Hepatocyte (in vitro differentiated cells): ENCODE data around the gene RAB3A. TPM values are rescaled to one million over a fixed set of nuclear protein-coding genes. Genes with fewer than 3 reads are reported as not detected.
A peak's percentile ranks its signal among the peaks of the same experiment; 100 is the strongest.

ENCODE experiments used
- DNase-seq: peaks from one replicate; pipeline ENCODE4 v3.0.0-alpha.2; 2016; ENCODE audit warnings: low spot score
- H2AFZ ChIP-seq: fragments of 200-600 bp; sonication (generic); 2 replicates; pipeline ENCODE4 v1.6.0; 2016; ENCODE audit warnings: antibody characterized with exemption, mild to moderate bottlenecking
- H3K27ac ChIP-seq: fragments of 200-600 bp; sonication (generic); 2 replicates; pipeline ENCODE4 v1.5.1; 2016; ENCODE audit warnings: mild to moderate bottlenecking
- H3K27me3 ChIP-seq: fragments of 200-600 bp; sonication (generic); 2 replicates; pipeline ENCODE4 v1.6.1; 2016
- H3K36me3 ChIP-seq: fragments of 200-600 bp; sonication (generic); replicated peaks from 2 replicates; pipeline ENCODE4 v1.5.1; 2016; ENCODE audit warnings: low read depth; ENCODE audit not compliant: insufficient read depth
- H3K4me1 ChIP-seq: fragments of 200-600 bp; sonication (generic); 2 replicates; pipeline ENCODE4 v1.5.1; 2016; ENCODE audit warnings: mild to moderate bottlenecking, moderate library complexity; ENCODE audit not compliant: insufficient read depth
- H3K4me2 ChIP-seq: fragments of 200-600 bp; sonication (generic); 2 replicates; pipeline ENCODE4 v1.6.0; 2016
- H3K4me3 ChIP-seq: fragments of 200-600 bp; sonication (generic); 2 replicates; pipeline ENCODE4 v1.5.1; 2016; ENCODE audit warnings: mild to moderate bottlenecking
- H3K79me2 ChIP-seq: fragments of 200-600 bp; sonication (generic); 2 replicates; pipeline ENCODE4 v1.6.0; 2017; ENCODE audit warnings: mild to moderate bottlenecking
- H3K9me2 ChIP-seq: fragments of 200-600 bp; sonication (generic); replicated peaks from 2 replicates; pipeline ENCODE4 v1.6.0; 2017; ENCODE audit warnings: mild to moderate bottlenecking; ENCODE audit not compliant: insufficient read depth
- H3K9me3 ChIP-seq: fragments of 200-600 bp; sonication (generic); 2 replicates; pipeline ENCODE4 v1.5.1; 2016; ENCODE audit warnings: low read depth, mild to moderate bottlenecking
- H4K20me1 ChIP-seq: fragments of 200-600 bp; sonication (generic); 2 replicates; pipeline ENCODE4 v1.6.0; 2016; ENCODE audit warnings: mild to moderate bottlenecking; ENCODE audit not compliant: insufficient read depth, poor library complexity, severe bottlenecking
- EZH2 ChIP-seq: fragments of 200-600 bp; sonication (generic); IDR thresholded peaks from 2 replicates; pipeline ENCODE4 v1.6.1; 2016; ENCODE audit warnings: antibody characterized with exemption, mild to moderate bottlenecking, borderline replicate concordance
- EZH2phosphoT487 ChIP-seq: fragments of 200-600 bp; sonication (generic); IDR thresholded peaks from one replicate; pipeline ENCODE4 v1.6.1; 2018; ENCODE audit warnings: antibody characterized with exemption, mild to moderate bottlenecking, low read depth, moderate library complexity; ENCODE audit not compliant: unreplicated experiment, severe bottlenecking
- WGBS: methylation state at CpG from one replicate; pipeline ENCODE4 v1.1.6; 2016; ENCODE audit warnings: low lambda C conversion rate; ENCODE audit errors: missing lambda C conversion rate; 5-methylcytosine and 5-hydroxymethylcytosine counted together
- polyA plus RNA-seq: library from polyadenylated mRNA; unstranded; fragments of >200 nt; fragmentation: Nextera tagmentation; extraction: Ambion mirVana; gene quantifications from 2 replicates; pipeline ENCODE4 v1.2.1, GENCODE V29; 2016
- total RNA-seq: library from RNA; depleted of rRNA; stranded (reverse); fragments of >200 nt; gene quantifications from 2 replicates; pipeline ENCODE4 v1.2.3, GENCODE V29; 2014
- TF ChIP-seq, protein P1 (sequence below): fragments of 200-600 bp; sonication (generic); IDR thresholded peaks from 2 replicates; pipeline ENCODE4 v1.5.1; 2016; ENCODE audit warnings: antibody characterized with exemption, mild to moderate bottlenecking; ENCODE audit not compliant: poor library complexity

RAB3A gene
- total and polyA plus RNA-seq, 2 experiments from 2014 or later, result 2.2 to 2.6 TPM

DNA sequence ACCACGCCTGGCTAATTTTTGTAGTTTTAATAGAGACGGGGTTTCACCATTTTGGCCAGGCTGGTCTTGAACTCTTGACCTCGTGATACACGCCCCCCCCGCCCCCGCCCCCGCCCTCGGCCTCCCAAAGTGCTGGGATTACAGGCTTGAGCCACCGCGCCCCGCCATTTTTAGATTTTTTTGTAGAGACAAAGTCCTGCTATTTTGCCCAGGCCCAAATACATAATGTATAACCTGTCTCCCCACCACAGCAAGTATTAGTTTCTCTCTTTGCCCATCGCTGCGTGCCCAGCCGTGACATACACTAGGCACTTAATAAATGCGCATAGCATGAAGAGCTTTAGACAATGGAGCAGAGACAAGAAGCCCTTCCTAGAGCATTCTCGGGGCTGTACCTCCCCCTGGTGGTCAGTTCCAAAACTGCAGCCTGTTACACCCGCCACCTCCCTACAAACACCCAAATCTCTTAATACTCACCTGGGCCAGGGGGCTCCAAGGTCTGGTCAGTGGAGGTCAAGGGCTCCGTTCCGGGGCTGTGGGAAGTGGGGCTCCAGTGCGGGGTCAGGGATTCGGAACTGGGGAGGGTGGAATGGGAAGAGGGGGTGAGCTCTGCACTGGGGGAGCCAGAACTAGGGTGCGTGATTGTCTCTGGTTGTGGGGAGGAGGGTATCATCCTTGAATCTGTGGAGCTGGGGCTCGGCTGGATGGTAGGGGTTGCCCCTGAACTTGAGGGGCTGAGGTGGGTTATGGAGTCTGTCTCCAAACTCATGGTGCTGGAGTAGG, 47.9 kb upstream of the RAB3A start:
- Histone ChIP-seq H3K4me3 (no peak overlapping the region), H2AFZ (no peak overlapping the region)
- 24% methylated on average over 18 of the region's 23 CpGs for WGBS

DNA sequence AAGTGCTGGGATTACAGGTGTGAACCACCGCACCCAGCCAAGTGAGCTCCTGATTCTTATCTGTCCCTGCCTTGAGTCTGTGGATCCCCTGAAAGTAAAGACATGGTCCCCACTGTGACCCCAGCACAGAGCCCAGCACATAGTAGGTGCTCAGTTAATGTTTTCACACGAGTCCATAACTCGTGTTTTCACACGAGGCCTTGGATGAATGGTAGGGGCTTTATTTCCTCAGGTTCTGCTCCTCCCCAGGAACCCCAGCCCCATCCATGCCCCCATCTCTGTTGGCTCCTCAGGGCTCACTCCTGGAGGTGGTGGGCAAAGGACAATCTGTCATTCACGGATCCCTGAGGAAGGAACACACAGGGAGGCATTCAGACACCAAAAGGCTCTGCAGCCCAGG, 46.0 kb upstream of the RAB3A start:
- no peaks in the 10 kb centered on the region for H3K36me3 ChIP-seq
- no peaks in the 10 kb centered on the region for H3K79me2 ChIP-seq
- H4K20me1 ChIP-seq, result no peaks in the 10 kb centered on the region
- WGBS, result 96% methylated on average over 5 of the region's 5 CpGs
- H3K27ac ChIP-seq, result no peak overlapping the region
- no peaks in the 10 kb centered on the region for H3K9me2 ChIP-seq
- TF ChIP-seq EZH2phosphoT487 (no peak), EZH2 (no peak)
- TF ChIP-seq, protein P1, sequence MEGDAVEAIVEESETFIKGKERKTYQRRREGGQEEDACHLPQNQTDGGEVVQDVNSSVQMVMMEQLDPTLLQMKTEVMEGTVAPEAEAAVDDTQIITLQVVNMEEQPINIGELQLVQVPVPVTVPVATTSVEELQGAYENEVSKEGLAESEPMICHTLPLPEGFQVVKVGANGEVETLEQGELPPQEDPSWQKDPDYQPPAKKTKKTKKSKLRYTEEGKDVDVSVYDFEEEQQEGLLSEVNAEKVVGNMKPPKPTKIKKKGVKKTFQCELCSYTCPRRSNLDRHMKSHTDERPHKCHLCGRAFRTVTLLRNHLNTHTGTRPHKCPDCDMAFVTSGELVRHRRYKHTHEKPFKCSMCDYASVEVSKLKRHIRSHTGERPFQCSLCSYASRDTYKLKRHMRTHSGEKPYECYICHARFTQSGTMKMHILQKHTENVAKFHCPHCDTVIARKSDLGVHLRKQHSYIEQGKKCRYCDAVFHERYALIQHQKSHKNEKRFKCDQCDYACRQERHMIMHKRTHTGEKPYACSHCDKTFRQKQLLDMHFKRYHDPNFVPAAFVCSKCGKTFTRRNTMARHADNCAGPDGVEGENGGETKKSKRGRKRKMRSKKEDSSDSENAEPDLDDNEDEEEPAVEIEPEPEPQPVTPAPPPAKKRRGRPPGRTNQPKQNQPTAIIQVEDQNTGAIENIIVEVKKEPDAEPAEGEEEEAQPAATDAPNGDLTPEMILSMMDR, result no peak
- H2AFZ ChIP-seq, result no peak overlapping the region
- no peaks in the 10 kb centered on the region for H3K9me3 ChIP-seq
- H3K27me3 ChIP-seq, result peaks cover 12% of the 10 kb centered on the region
- H3K4me2 ChIP-seq, result no peak overlapping the region
- H3K4me3 ChIP-seq, result no peak overlapping the region
- DNase-seq, result no peak
- H3K4me1 ChIP-seq, result peaks cover 2% of the 10 kb centered on the region

More for the DNA sequence above, 47.9 kb upstream of the RAB3A start:
- TF ChIP-seq EZH2phosphoT487 (no peak), EZH2 (no peak)
- TF ChIP-seq, protein P1, result peak; percentile 96
- Histone ChIP-seq H3K79me2 (no peaks in the 10 kb centered on the region), H3K27me3 (peaks cover 14% of the 10 kb centered on the region), H4K20me1 (no peaks in the 10 kb centered on the region), H3K27ac (no peak overlapping the region), H3K4me1 (peaks cover 2% of the 10 kb centered on the region), H3K4me2 (no peak overlapping the region), H3K9me3 (no peaks in the 10 kb centered on the region), H3K36me3 (no peaks in the 10 kb centered on the region), H3K9me2 (no peaks in the 10 kb centered on the region)
- peak; percentile 79 for DNase-seq

DNA sequence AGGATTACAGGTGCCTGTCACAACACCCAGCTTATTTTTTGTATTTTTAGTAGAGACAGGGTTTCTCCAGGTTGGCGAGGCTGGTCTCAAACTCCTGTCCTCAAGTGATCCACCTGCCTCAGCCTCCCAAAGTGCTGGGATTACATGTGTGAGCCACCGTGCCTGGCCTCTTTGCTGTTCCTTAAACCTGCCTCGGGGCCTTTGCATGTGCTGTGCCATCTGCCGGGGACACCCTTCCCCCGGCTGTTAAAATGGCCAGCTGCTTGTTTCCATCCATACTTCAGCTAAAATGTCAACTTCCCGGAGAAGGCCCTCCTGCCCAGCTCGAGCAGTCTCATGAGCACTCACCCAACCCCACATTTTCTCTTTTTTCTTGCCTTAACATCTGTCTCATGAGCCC, 41.5 kb upstream of the RAB3A start:
- WGBS, result 81% methylated on average over 7 of the region's 7 CpGs
- no peak overlapping the region for H3K4me2 ChIP-seq
- no peak for TF ChIP-seq EZH2phosphoT487
- no peak for TF ChIP-seq EZH2
- TF ChIP-seq, protein P1, result no peak
- no peaks in the 10 kb centered on the region for H3K27me3 ChIP-seq
- H3K9me2 ChIP-seq, result no peaks in the 10 kb centered on the region
- no peaks in the 10 kb centered on the region for H3K79me2 ChIP-seq
- no peak overlapping the region for H3K4me3 ChIP-seq
- no peak for DNase-seq
- H3K4me1 ChIP-seq, result peaks cover 2% of the 10 kb centered on the region
- no peak overlapping the region for H3K27ac ChIP-seq
- H4K20me1 ChIP-seq, result no peaks in the 10 kb centered on the region
- no peaks in the 10 kb centered on the region for H3K36me3 ChIP-seq
- H2AFZ ChIP-seq, result no peak overlapping the region
- no peaks in the 10 kb centered on the region for H3K9me3 ChIP-seq
